Measurements from ENCODE around the gene MTCL1. TPM values are rescaled to one million over a fixed set of nuclear protein-coding genes. Genes with fewer than 3 reads are reported as not detected.
A peak's percentile ranks its signal among the peaks of the same experiment; 100 is the strongest.

The MTCL1 gene
- total and polyA plus RNA-seq, 2 donors (not counting 1 experiment from before 2014, with no cell fraction given): 35.0 to 56.0 TPM

GRCh38 chr18:8696749-8697211, 8.6 kb upstream of the MTCL1 start:
- peak; percentile 36 to 60 for DNase-seq (ENCODE audit: low read depth in 2 of 2)
- Histone ChIP-seq H4K20me1 (ENCODE audit: control insufficient read depth, extremely low read depth, insufficient read depth, low read length) (no peaks in the 10 kb centered on the region), H3K4me3 (replicated peaks in 1 of 4; ENCODE audit: control extremely low read depth in 1 of 4, insufficient read depth in 1 of 4, low read depth in 3 of 4, low read length in 4 of 4) (no peak overlapping the region), H2AFZ (ENCODE audit: low read length) (no peak overlapping the region), H3K27me3 (ENCODE audit: control insufficient read depth, insufficient read depth, low read length) (no peaks in the 10 kb centered on the region), H3K4me1 (ENCODE audit: control insufficient read depth, extremely low read depth, insufficient read depth, low read length) (peaks cover 8% of the 10 kb centered on the region), H3K4me2 (ENCODE audit: extremely low read depth, insufficient read depth, low read length) (no peak overlapping the region), H3K79me2 (ENCODE audit: control insufficient read depth, insufficient read depth, low read length) (no peaks in the 10 kb centered on the region), H3K27ac (ENCODE audit: insufficient read depth, low read length) (no peak overlapping the region), H3K9ac (ENCODE audit: insufficient read depth, low read length) (no peak overlapping the region), H3K36me3 (ENCODE audit: control insufficient read depth, insufficient read depth, low read length) (no peaks in the 10 kb centered on the region), H3K9me3 (ENCODE audit: control insufficient read depth, insufficient read depth, low read depth, low read length) (no peaks in the 10 kb centered on the region)
- TF ChIP-seq EZH2 (IDR thresholded peaks at IDR 0.05; ENCODE audit: low read length, missing control alignments): no peak
- TF ChIP-seq, protein P1, sequence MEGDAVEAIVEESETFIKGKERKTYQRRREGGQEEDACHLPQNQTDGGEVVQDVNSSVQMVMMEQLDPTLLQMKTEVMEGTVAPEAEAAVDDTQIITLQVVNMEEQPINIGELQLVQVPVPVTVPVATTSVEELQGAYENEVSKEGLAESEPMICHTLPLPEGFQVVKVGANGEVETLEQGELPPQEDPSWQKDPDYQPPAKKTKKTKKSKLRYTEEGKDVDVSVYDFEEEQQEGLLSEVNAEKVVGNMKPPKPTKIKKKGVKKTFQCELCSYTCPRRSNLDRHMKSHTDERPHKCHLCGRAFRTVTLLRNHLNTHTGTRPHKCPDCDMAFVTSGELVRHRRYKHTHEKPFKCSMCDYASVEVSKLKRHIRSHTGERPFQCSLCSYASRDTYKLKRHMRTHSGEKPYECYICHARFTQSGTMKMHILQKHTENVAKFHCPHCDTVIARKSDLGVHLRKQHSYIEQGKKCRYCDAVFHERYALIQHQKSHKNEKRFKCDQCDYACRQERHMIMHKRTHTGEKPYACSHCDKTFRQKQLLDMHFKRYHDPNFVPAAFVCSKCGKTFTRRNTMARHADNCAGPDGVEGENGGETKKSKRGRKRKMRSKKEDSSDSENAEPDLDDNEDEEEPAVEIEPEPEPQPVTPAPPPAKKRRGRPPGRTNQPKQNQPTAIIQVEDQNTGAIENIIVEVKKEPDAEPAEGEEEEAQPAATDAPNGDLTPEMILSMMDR (conservative IDR thresholded peaks at IDR 0.05 in 1 of 2, IDR thresholded peaks at IDR 0.05 in 1 of 2; ENCODE audit: low read depth in 1 of 2, low read length in 2 of 2): peak; percentile 92 to 93

DNA sequence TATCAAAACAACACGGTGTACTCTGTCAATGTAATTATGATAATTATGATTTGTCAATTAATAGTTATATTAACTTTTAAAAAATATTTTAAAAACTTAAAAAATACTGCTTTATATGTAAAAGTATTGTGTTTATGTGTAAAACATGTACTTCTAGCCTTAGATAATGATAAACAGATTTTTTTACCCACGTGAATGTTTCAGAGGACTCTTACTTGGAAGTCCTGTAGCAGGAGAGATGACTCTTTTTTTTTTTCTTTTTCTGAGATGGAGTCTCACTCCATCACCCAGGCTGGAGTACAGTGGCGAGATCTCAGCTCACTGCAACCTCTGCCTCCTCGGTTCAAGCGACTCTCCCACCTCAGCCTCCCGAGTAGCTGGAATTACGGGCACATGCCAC, 6.2 kb upstream of the MTCL1 start:
- H3K4me3 ChIP-seq (replicated peaks in 1 of 4; ENCODE audit: control extremely low read depth in 1 of 4, insufficient read depth in 1 of 4, low read depth in 3 of 4, low read length in 4 of 4): no peak overlapping the region
- no peaks in the 10 kb centered on the region for H3K9me3 ChIP-seq (ENCODE audit: control insufficient read depth, insufficient read depth, low read depth, low read length)
- H3K27me3 ChIP-seq (ENCODE audit: control insufficient read depth, insufficient read depth, low read length): no peaks in the 10 kb centered on the region
- peaks cover 11% of the 10 kb centered on the region for H3K4me1 ChIP-seq (ENCODE audit: control insufficient read depth, extremely low read depth, insufficient read depth, low read length)
- DNase-seq (ENCODE audit: low read depth in 2 of 2): no peak
- no peak overlapping the region for H3K4me2 ChIP-seq (ENCODE audit: extremely low read depth, insufficient read depth, low read length)
- no peaks in the 10 kb centered on the region for H3K79me2 ChIP-seq (ENCODE audit: control insufficient read depth, insufficient read depth, low read length)
- TF ChIP-seq, protein P1 (conservative IDR thresholded peaks at IDR 0.05 in 1 of 2, IDR thresholded peaks at IDR 0.05 in 1 of 2; ENCODE audit: low read depth in 1 of 2, low read length in 2 of 2): no peak
- no peaks in the 10 kb centered on the region for H4K20me1 ChIP-seq (ENCODE audit: control insufficient read depth, extremely low read depth, insufficient read depth, low read length)
- H3K27ac ChIP-seq (ENCODE audit: insufficient read depth, low read length): no peak overlapping the region
- no peak overlapping the region for H3K9ac ChIP-seq (ENCODE audit: insufficient read depth, low read length)
- no peak overlapping the region for H2AFZ ChIP-seq (ENCODE audit: low read length)
- no peaks in the 10 kb centered on the region for H3K36me3 ChIP-seq (ENCODE audit: control insufficient read depth, insufficient read depth, low read length)

DNA sequence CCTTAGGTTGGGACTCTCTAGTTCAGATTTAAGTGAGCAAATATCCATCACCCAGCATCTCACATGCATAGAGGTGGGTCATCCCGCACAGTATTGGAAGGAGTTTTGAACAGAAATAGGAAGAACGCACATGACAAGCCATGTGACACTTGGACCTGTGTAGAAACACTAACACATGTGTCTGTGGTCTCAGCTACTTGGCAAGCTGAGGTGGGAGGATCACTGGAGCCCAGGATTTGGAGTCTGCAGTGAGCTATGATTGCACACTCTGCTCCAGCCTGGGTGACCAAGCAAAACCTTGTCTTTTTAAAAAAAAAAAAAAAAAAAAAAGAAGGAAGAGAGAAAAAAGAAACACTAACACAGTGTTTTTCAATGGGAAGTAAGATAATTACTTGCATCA, 5.4 kb upstream of the MTCL1 start:
- DNase-seq (ENCODE audit: low read depth in 2 of 2): peak in 1 of 2 donors; percentile 22
- H3K4me3 ChIP-seq (replicated peaks in 1 of 4; ENCODE audit: control extremely low read depth in 1 of 4, insufficient read depth in 1 of 4, low read depth in 3 of 4, low read length in 4 of 4): no peak overlapping the region
- H3K27ac ChIP-seq (ENCODE audit: insufficient read depth, low read length): no peak overlapping the region
- H3K9ac ChIP-seq (ENCODE audit: insufficient read depth, low read length): no peak overlapping the region
- peaks cover 16% of the 10 kb centered on the region for H3K4me1 ChIP-seq (ENCODE audit: control insufficient read depth, extremely low read depth, insufficient read depth, low read length)
- H3K79me2 ChIP-seq (ENCODE audit: control insufficient read depth, insufficient read depth, low read length): no peaks in the 10 kb centered on the region
- H3K9me3 ChIP-seq (ENCODE audit: control insufficient read depth, insufficient read depth, low read depth, low read length): no peaks in the 10 kb centered on the region
- H3K36me3 ChIP-seq (ENCODE audit: control insufficient read depth, insufficient read depth, low read length): no peaks in the 10 kb centered on the region
- no peak overlapping the region for H3K4me2 ChIP-seq (ENCODE audit: extremely low read depth, insufficient read depth, low read length)
- no peak overlapping the region for H2AFZ ChIP-seq (ENCODE audit: low read length)
- no peaks in the 10 kb centered on the region for H3K27me3 ChIP-seq (ENCODE audit: control insufficient read depth, insufficient read depth, low read length)
- H4K20me1 ChIP-seq (ENCODE audit: control insufficient read depth, extremely low read depth, insufficient read depth, low read length): no peaks in the 10 kb centered on the region
- TF ChIP-seq, protein P1 (conservative IDR thresholded peaks at IDR 0.05 in 1 of 2, IDR thresholded peaks at IDR 0.05 in 1 of 2; ENCODE audit: low read depth in 1 of 2, low read length in 2 of 2): no peak
- TF ChIP-seq EZH2 (IDR thresholded peaks at IDR 0.05; ENCODE audit: low read length, missing control alignments): no peak
